HUES64 (cell line): Measurements from ENCODE around the gene EIF3C. TPM values are rescaled to one million over a fixed set of nuclear protein-coding genes. Genes with fewer than 3 reads are reported as not detected.
"Not testable (repeated sequence)": the region's sequence is repeated elsewhere in the genome, so short reads cannot be mapped to it uniquely, and the experiment has no call there.

ENCODE experiments used
- H3K27ac ChIP-seq: 2 replicates; pipeline ENCODE4 v1.7.0; 2013; ENCODE audit warnings: low read depth, low read length, inconsistent platforms
- H3K27me3 ChIP-seq: 2 replicates; pipeline ENCODE4 v1.6.1; 2013; ENCODE audit warnings: mild to moderate bottlenecking, low read length; ENCODE audit not compliant: insufficient read depth
- H3K36me3 ChIP-seq: 2 replicates; pipeline ENCODE4 v1.6.1; 2013; ENCODE audit warnings: mild to moderate bottlenecking, low read length; ENCODE audit not compliant: insufficient read depth
- H3K4me1 ChIP-seq: 2 replicates; pipeline ENCODE4 v1.6.1; 2013; ENCODE audit warnings: mild to moderate bottlenecking, low read length, moderate library complexity; ENCODE audit not compliant: insufficient read depth
- H3K4me3 ChIP-seq: 2 replicates; pipeline ENCODE4 v1.5.1; 2013; ENCODE audit warnings: mild to moderate bottlenecking, low read length, moderate library complexity
- H3K9ac ChIP-seq: 2 replicates; pipeline ENCODE4 v1.6.1; 2013; ENCODE audit warnings: mild to moderate bottlenecking, low read depth, low read length
- H3K9me3 ChIP-seq: 2 replicates; pipeline ENCODE4 v1.6.1; 2013; ENCODE audit warnings: low read depth, low read length; ENCODE audit not compliant: insufficient read depth
- WGBS: fragments of 150-250, 120-280 bp; methylation state at CpG from one replicate; pipeline ENCODE4 v1.1.7; 2013; ENCODE audit warnings: missing lambda C conversion rate; 5-methylcytosine and 5-hydroxymethylcytosine counted together
- polyA plus RNA-seq, 2 experiments: library from polyadenylated mRNA; stranded (reverse); fragments of 50-300 nt; gene quantifications; one replicate each; pipeline ENCODE4 v1.2.3, GENCODE V29; 2013

Gene EIF3C, protein sequence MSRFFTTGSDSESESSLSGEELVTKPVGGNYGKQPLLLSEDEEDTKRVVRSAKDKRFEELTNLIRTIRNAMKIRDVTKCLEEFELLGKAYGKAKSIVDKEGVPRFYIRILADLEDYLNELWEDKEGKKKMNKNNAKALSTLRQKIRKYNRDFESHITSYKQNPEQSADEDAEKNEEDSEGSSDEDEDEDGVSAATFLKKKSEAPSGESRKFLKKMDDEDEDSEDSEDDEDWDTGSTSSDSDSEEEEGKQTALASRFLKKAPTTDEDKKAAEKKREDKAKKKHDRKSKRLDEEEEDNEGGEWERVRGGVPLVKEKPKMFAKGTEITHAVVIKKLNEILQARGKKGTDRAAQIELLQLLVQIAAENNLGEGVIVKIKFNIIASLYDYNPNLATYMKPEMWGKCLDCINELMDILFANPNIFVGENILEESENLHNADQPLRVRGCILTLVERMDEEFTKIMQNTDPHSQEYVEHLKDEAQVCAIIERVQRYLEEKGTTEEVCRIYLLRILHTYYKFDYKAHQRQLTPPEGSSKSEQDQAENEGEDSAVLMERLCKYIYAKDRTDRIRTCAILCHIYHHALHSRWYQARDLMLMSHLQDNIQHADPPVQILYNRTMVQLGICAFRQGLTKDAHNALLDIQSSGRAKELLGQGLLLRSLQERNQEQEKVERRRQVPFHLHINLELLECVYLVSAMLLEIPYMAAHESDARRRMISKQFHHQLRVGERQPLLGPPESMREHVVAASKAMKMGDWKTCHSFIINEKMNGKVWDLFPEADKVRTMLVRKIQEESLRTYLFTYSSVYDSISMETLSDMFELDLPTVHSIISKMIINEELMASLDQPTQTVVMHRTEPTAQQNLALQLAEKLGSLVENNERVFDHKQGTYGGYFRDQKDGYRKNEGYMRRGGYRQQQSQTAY
- 413 TPM for polyA plus RNA-seq (2013, experiment 1 of 2)
- 410 TPM for polyA plus RNA-seq (2013, experiment 2 of 2)

DNA sequence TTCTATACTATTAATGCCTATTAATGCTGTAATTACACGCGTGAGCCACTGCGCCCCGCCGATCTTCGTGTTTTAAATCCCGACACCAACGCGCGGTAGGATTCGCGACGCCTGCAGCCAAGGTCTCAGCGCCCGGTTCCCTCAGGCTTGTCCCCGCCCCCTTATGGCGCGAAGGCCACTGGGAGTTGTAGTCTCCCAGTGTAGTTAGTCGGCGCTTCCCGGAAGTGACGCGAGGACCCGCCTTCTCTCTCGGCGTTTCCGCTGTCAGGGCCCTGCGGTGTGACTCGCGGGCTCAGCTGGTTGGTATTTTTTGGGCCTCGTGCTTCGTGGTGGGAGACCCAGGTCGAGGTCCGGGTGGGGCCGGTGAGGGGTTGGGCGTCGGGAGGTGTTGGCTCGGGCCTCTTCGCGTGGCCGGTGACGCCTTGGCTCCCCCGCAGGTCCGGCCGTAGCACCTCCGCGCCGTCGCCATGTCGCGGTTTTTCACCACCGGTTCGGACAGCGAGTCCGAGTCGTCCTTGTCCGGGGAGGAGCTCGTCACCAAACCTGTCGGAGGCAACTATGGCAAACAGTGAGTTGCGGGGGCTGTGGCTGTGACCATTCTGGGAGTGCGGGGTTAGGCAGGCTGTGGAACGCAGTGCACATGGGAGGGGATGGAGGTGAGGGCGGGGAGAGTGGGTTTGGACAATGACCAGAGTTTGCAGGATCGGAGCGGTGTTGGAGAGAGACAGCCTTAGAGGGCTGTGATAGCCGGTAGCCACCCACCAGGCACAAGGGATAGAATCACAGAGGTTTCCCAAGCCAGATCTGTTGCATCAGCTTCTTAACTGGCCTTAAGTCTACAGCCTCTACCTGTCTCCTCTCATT lies at the start of gene EIF3C:
Gene EIF3C (plus strand): TSS at position 245 of the 864 bp plus-strand sequence. CDS start 223 bp downstream, at position 468.
- peak within 1 kb of the TSS; percentile 37; the same call in 1 of the 2 replicates for H3K4me3 ChIP-seq
- not testable (repeated sequence) for H3K36me3 ChIP-seq

DNA sequence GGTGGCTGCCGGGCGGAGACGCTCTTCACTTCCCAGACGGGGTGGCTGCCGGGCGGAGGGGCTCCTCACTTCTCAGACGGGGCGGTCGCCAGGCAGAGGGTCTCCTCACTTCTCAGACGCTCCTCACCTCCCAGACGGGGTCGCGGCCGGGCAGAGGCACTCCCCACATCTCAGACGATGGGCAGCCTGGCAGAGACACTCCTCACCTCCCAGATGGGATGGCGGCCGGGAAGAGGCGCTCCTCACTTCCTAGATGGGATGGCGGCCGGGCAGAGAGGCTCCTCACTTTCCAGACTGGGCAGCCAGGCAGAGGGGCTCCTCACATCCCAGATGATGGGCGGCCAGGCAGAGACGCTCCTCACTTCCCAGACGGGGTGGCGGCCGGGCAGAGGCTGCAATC lies 45.0 kb upstream of the EIF3C start:
- H3K27me3 ChIP-seq, H3K4me1 ChIP-seq, H3K27ac ChIP-seq, H3K9ac ChIP-seq, H3K4me3 ChIP-seq, H3K36me3 ChIP-seq, H3K9me3 ChIP-seq: not testable (repeated sequence)
- 98% methylated on average over 9 of the region's 25 CpGs for WGBS

More for the DNA sequence above, at the start of gene EIF3C:
- not testable (repeated sequence) for H3K9me3 ChIP-seq, H3K4me1 ChIP-seq, H3K27ac ChIP-seq, H3K9ac ChIP-seq, H3K27me3 ChIP-seq
- no CpG with 5 or more reads among the region's 66 CpGs for WGBS

DNA sequence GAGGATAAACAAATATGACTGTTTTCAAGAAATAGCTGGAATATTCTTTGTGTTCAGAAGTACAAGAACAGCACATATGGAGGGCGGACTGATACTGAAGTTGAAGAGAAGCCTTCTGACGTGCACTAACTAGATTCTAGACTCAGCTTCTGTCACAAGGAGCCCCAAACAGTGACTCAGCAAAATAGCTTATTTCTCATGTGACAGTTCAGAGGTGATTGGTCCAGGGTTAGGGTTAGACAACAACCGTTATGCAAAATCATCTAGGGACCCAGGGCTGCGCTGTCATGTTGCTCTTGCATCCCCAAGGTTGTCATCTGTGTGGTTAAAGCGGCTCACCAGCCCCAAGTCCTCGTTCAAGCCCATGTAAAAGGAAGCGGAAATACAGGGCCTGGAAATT lies 43.8 kb upstream of the EIF3C start:
- WGBS, result no CpG with 5 or more reads among the region's 7 CpGs

GRCh38 chr16:28668199-28668598 lies 43.1 kb upstream of the EIF3C start:
- not testable (repeated sequence) for H3K36me3 ChIP-seq, H3K4me1 ChIP-seq, H3K27me3 ChIP-seq, H3K27ac ChIP-seq, H3K9ac ChIP-seq, H3K9me3 ChIP-seq, H3K4me3 ChIP-seq
- WGBS, result no CpG with 5 or more reads among the region's 4 CpGs

More for the DNA sequence above, 43.8 kb upstream of the EIF3C start:
- H3K27me3 ChIP-seq, H3K27ac ChIP-seq, H3K36me3 ChIP-seq, H3K4me1 ChIP-seq, H3K9ac ChIP-seq, H3K9me3 ChIP-seq, H3K4me3 ChIP-seq: not testable (repeated sequence)

DNA sequence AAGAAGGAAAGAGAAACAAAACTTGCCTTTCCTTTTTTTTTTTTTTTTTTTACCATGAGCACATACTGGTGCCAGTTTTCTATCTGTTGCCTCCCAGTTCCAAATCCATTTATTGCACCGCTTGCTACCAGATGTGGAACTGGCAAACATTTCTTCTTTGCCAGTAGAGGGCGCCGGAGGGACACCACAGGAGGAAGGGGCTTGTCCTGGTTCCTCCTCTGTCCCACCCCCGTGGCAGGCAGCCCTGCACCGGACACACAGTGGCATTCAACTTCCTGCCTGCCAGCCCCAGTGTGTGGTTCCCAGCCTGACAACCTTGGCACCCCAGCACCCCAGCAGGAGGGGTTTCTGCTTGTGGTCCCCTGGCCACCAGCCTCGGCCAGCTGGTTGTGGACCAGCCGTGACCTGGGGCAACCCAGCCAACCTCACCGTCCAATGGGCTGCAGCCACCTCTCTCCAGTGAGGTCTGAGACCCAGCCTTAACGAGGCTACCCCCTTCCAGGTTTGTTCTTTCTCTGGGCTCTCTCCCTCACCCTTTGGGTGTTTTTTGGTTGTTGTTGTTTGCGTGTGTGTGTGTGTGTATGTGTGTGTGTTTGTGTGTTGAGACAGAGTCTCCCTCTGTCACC lies 22.8 kb upstream of the EIF3C start:
- H3K27ac ChIP-seq, H3K4me1 ChIP-seq, H3K36me3 ChIP-seq, H3K9ac ChIP-seq, H3K4me3 ChIP-seq, H3K27me3 ChIP-seq, H3K9me3 ChIP-seq: not testable (repeated sequence)
- no CpG with 5 or more reads among the region's 10 CpGs for WGBS

DNA sequence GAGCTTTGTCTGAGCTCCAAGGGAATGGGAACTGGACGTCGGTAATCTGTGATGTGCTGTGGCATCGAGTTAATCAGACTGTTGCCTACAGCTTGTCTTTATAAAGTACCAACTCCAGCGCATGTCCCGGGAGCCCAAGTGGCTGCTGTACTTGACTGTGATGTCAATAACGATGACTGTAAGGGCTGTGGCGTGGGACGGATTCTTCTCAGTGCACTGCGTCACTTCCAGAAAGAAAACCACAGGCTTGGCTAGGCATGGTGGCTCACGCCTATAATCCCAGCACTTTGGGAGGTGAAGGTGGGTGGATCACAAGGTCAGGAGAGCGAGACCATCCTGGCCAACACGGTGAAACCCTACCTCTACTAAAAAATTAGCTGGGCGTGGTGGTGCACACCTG lies 21.8 kb upstream of the EIF3C start:
- not testable (repeated sequence) for H3K4me1 ChIP-seq, H3K27ac ChIP-seq, H3K9ac ChIP-seq, H3K36me3 ChIP-seq, H3K9me3 ChIP-seq, H3K27me3 ChIP-seq, H3K4me3 ChIP-seq
- whole genome bisulfite sequencing, result no CpG with 5 or more reads among the region's 13 CpGs

DNA sequence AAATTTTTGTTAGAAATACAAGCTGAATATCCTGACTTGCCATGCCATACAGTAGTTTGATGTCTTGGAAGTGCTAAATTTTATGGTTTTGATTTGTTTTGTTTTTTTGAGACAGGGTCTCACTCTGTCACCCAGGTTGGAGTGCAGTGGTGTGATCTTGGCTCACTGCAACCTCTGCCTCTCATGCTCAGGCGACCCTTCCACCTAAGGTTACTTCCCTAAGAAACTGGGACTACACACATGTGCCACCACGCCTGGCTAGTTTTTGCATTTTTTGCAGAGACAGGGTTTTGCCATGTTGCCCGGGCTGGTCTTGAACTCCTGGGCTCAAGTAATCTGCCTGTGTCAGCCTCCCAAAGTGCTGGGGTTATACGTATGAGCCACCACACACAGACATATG lies 19.5 kb upstream of the EIF3C start:
- 91% methylated on average over 1 of the region's 4 CpGs for WGBS
- H3K9ac ChIP-seq, H3K4me3 ChIP-seq, H3K36me3 ChIP-seq, H3K27ac ChIP-seq, H3K4me1 ChIP-seq, H3K9me3 ChIP-seq, H3K27me3 ChIP-seq: not testable (repeated sequence)

- not testable (repeated sequence) for H3K4me1 ChIP-seq, H3K9ac ChIP-seq, H3K9me3 ChIP-seq, H3K4me3 ChIP-seq, H3K36me3 ChIP-seq, H3K27me3 ChIP-seq, H3K27ac ChIP-seq
- WGBS, result no CpG with 5 or more reads among the region's 11 CpGs
Observed at GRCh38 chr16:28693257-28693950, 17.9 kb upstream of the EIF3C start.

DNA sequence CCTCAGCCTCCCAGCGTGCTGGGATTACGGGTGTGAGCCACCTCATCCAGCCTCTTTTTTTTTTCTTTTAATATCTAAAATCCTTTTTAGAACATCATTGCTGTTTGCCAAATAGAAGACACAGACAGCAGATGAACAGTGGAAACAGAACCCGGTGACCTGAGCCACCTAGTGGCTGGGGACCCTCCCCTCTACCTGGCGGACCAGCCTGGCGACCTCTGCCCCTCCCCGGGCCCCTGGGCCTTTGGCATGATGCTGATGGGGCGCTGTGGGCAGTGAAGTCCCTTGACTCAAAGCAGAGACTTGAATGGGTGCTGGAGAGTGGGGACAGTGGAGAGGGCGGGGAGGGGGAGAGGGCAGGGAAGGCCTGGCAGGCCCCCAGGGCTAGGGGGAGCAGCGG lies 11.5 kb upstream of the EIF3C start:
- not testable (repeated sequence) for H3K9ac ChIP-seq, H3K27me3 ChIP-seq, H3K4me1 ChIP-seq, H3K9me3 ChIP-seq, H3K4me3 ChIP-seq, H3K36me3 ChIP-seq, H3K27ac ChIP-seq
- no CpG with 5 or more reads among the region's 9 CpGs for WGBS

GRCh38 chr16:28700349-28700748 lies 10.9 kb upstream of the EIF3C start:
- not testable (repeated sequence) for H3K36me3 ChIP-seq, H3K4me3 ChIP-seq, H3K9ac ChIP-seq, H3K4me1 ChIP-seq, H3K9me3 ChIP-seq, H3K27ac ChIP-seq, H3K27me3 ChIP-seq
- WGBS, result 99% methylated on average over 12 of the region's 19 CpGs
